Motor neuron (in vitro differentiated cells): ENCODE data around the gene SMIM43. TPM values are rescaled to one million over a fixed set of nuclear protein-coding genes. Genes with fewer than 3 reads are reported as not detected.
"Not testable (repeated sequence)": the region's sequence is repeated elsewhere in the genome, so short reads cannot be mapped to it uniquely, and the experiment has no call there.

Experiments
- ATAC-seq, 8 experiments: fragments of 200-7000 bp; cut with Tn5 transposase; replicated peaks in 6 of 8; 2 replicates each; pipeline ENCODE4 v1.8.0; 2021; ENCODE audit warnings: mild to moderate bottlenecking in 8 of 8, moderate library complexity in 8 of 8
- H3K27ac ChIP-seq, 2 donors: fragments of 250-450 bp; sonication (Bioruptor Pico); 2 replicates each; pipeline ENCODE4 v1.9.0; 2021; ENCODE audit warnings: antibody characterized with exemption in 2 of 2, mild to moderate bottlenecking in 2 of 2, moderate library complexity in 1 of 2
- H3K4me1 ChIP-seq, 2 donors: fragments of 250-450 bp; sonication (Bioruptor Pico); replicated peaks in 1 of 2; 2 replicates each; pipeline ENCODE4 v1.6.1; 2021; ENCODE audit warnings: antibody characterized with exemption in 2 of 2, mild to moderate bottlenecking in 2 of 2, moderate library complexity in 1 of 2
- H3K4me3 ChIP-seq, 5 donors: fragments of 250-450 bp; sonication (Bioruptor Pico); 2 replicates each; pipeline ENCODE4 v1.9.0; 2021; ENCODE audit warnings: antibody characterized with exemption in 5 of 5, mild to moderate bottlenecking in 5 of 5, moderate library complexity in 4 of 5
- WGBS, 10 experiments: fragments of 450-650 bp; shearing (Covaris generic); methylation state at CpG; one replicate each; pipeline ENCODE4 v1.0.0; 2022; 5-methylcytosine and 5-hydroxymethylcytosine counted together
- in situ Hi-C, 9 experiments: fragments of 400-800 bp; cut with MboI; loops; one replicate each; pipeline ENCODE4 v1.15.0; 2021; ENCODE audit warnings: low sequenced_read_pairs in 9 of 9, low pct_unique_long_range_greater_than_20kb in 2 of 9; ENCODE audit not compliant: unreplicated experiment in 9 of 9
- total RNA-seq, 8 experiments: library from RNA; unstranded; fragments of 300-600 nt; gene quantifications; 2 replicates each; pipeline versions ENCODE4 v1.2.3 to v1.2.4, GENCODE V29; 2022

The SMIM43 gene
- total RNA-seq, 8 experiments from 2014 or later, result 0.27 to 1.8 (median 0.84) TPM; not detected in 4

DNA sequence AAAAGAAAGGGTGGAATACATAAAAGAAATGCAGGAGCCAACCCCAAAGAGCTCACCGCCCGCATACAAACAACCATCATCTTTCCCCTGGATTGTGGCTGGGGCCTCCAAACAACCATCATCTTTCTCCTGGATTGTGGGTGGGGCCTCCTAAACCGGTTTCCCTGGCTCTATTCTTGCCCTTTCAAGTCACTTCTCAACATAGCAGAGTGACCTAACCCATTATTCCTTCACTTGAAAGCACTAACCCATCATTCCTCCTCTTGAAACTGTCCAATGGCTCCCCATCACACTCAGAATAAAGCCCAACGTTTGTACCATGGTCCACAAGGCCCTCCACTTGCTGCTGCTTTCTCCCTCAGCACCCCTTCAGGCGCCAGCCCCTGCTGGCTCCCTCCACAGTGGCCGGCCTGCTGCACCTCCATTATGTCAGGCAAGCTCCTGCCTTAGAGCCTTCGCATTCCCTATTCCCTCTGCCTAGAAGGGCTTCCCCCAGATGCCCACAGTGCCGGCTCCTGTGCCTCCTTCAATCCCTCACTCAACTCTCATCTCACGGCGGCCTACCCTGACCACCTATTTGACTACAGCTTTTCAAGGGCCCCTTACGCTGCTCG is 24.1 kb downstream of the SMIM43 start:
- in situ Hi-C loops, result loop anchor here in 1 of 9 experiments (25.0 kb wide), 1 partner anchor 279 kb away; no protein-coding TSS in a partner anchor
- no peak overlapping the region for H3K4me3 ChIP-seq
- H3K4me1 ChIP-seq, result no peaks in the 10 kb centered on the region
- no peak overlapping the region for H3K27ac ChIP-seq
- ATAC-seq, result no peak
- 72 to 100% (median 79%) methylated on average over 1 to 10 of the region's 12 CpGs for WGBS, 10 experiments

DNA sequence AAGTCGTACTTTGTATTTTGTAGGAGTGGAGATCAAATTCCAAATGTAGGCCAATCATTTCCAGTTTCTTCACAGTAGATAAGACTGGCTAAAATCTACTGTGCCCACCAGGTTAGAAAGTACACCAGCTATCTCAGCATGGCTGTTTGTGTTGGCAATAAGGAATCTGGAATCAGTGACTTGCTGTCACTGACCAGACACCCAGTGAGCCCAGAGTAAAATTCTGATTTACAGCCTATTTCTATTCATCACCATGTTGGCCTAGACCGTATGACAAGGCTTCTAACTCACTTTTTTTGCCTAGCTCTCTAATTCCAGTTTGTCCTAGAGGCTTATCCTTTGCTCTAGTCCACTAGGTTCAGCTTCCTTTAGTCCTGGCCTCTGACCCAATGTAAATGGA is 25.4 kb downstream of the SMIM43 start:
- no peak overlapping the region for H3K27ac ChIP-seq
- no peaks in the 10 kb centered on the region for H3K4me1 ChIP-seq
- WGBS, 10 experiments, result 0 to 100% (median 57%) methylated on average over 1 to 2 of the region's 2 CpGs
- ATAC-seq, result no peak
- in situ Hi-C loops, result loop anchor here in 1 of 9 experiments (25.0 kb wide), 1 partner anchor 277 kb away; no protein-coding TSS in a partner anchor
- H3K4me3 ChIP-seq, result no peak overlapping the region

- H3K4me3 ChIP-seq, result no peak overlapping the region
- in situ Hi-C loops, result loop anchor here in 1 of 9 experiments (25.0 kb wide), 1 partner anchor 277 kb away; no protein-coding TSS in a partner anchor
- no peak for ATAC-seq
- no peak overlapping the region for H3K27ac ChIP-seq
- WGBS, 10 experiments, result 6 to 100% (median 82%) methylated on average over 1 to 2 of the region's 2 CpGs; no CpG with 5 or more reads in 3 of the 10 experiments
- no peaks in the 10 kb centered on the region for H3K4me1 ChIP-seq
Observed at GRCh38 chr4:121738780-121739535, 26.0 kb downstream of the SMIM43 start.

- H3K4me1 ChIP-seq, result no peaks in the 10 kb centered on the region
- WGBS, 10 experiments, result 30 to 92% (median 70%) methylated on average over 2 to 10 of the region's 10 CpGs
- no peak overlapping the region for H3K4me3 ChIP-seq
- no peak overlapping the region for H3K27ac ChIP-seq
- peak in 2 of 8 experiments; percentile 48 to 60 for ATAC-seq
- in situ Hi-C loops, result loop anchor here in 1 of 9 experiments (25.0 kb wide), 1 partner anchor 276 kb away; no protein-coding TSS in a partner anchor
Observed at GRCh38 chr4:121737846-121738554, 27.0 kb downstream of the SMIM43 start.

GRCh38 chr4:121736735-121737351 is 28.1 kb downstream of the SMIM43 start:
- peak in 5 of 8 experiments; percentile 40 to 78 (median 76) for ATAC-seq
- H3K4me3 ChIP-seq, result no peak overlapping the region
- peaks cover 0 to 4% of the 10 kb centered on the region in 2 donors for H3K4me1 ChIP-seq
- in situ Hi-C loops, result loop anchor here in 1 of 9 experiments (25.0 kb wide), 1 partner anchor 275 kb away; no protein-coding TSS in a partner anchor
- WGBS, 10 experiments, result 0 to 93% (median 40%) methylated on average over 1 to 5 of the region's 5 CpGs; no CpG with 5 or more reads in 3 of the 10 experiments
- H3K27ac ChIP-seq, result no peak overlapping the region

DNA sequence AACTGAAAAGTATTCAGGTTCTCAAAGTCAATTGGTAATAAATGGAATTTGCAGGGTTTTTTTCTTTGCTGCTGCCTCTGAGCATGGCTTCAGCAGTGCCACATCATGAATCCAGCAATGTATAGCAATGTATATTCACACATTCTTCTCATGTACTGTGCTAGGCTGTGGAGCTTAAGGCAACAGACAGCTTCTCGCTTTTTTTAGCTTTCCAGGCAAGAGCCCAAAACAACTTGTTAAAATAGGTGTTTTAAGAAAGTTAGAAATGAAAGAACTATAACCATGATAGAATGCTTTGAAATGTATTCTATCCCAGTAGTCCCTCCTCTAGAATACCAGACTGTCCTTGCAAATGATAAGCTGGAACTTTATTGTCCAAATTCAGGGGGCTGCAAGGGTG is 30.4 kb downstream of the SMIM43 start:
- Histone ChIP-seq H3K4me1 (peaks cover 0 to 4% of the 10 kb centered on the region in 2 donors), H3K27ac (no peak overlapping the region), H3K4me3 (no peak overlapping the region)
- WGBS, 10 experiments, result 40 to 100% (median 87%) methylated on average over 1 of the region's 1 CpG; no CpG with 5 or more reads in 2 of the 10 experiments
- in situ Hi-C loops, result loop anchor here in 1 of 9 experiments (25.0 kb wide), 1 partner anchor 272 kb away; no protein-coding TSS in a partner anchor
- ATAC-seq, result no peak

GRCh38 chr4:121733942-121734341 is 31.0 kb downstream of the SMIM43 start:
- in situ Hi-C loops, result loop anchor here in 1 of 9 experiments (25.0 kb wide), 1 partner anchor 272 kb away; no protein-coding TSS in a partner anchor
- Histone ChIP-seq H3K4me3 (no peak overlapping the region), H3K27ac (no peak overlapping the region), H3K4me1 (peaks cover 0 to 4% of the 10 kb centered on the region in 2 donors)
- ATAC-seq, result no peak
- 83 to 100% (median 94%) methylated on average over 1 of the region's 1 CpG; no CpG with 5 or more reads in 4 of the 10 experiments for WGBS, 10 experiments

- in situ Hi-C loops, result loop anchor here in 1 of 9 experiments (25.0 kb wide), 1 partner anchor 267 kb away; no protein-coding TSS in a partner anchor
- not testable (repeated sequence) for ATAC-seq, H3K4me1 ChIP-seq, H3K4me3 ChIP-seq, H3K27ac ChIP-seq
- WGBS, 10 experiments, result 80 to 100% (median 100%) methylated on average over 1 to 2 of the region's 2 CpGs; no CpG with 5 or more reads in 6 of the 10 experiments
Observed at GRCh38 chr4:121729753-121730152, 35.2 kb downstream of the SMIM43 start.

- Histone ChIP-seq H3K4me3 (no peak overlapping the region), H3K27ac (no peak overlapping the region), H3K4me1 (peaks cover 0 to 4% of the 10 kb centered on the region in 2 donors)
- in situ Hi-C loops, result loop anchor here in 1 of 9 experiments (25.0 kb wide), 1 partner anchor 267 kb away; no protein-coding TSS in a partner anchor
- ATAC-seq, result peak in 2 of 8 experiments; percentile 92 to 95
- 0 to 100% (median 97%) methylated on average over 1 to 3 of the region's 3 CpGs; no CpG with 5 or more reads in 2 of the 10 experiments for WGBS, 10 experiments
Observed at GRCh38 chr4:121728798-121729226, 36.2 kb downstream of the SMIM43 start.

DNA sequence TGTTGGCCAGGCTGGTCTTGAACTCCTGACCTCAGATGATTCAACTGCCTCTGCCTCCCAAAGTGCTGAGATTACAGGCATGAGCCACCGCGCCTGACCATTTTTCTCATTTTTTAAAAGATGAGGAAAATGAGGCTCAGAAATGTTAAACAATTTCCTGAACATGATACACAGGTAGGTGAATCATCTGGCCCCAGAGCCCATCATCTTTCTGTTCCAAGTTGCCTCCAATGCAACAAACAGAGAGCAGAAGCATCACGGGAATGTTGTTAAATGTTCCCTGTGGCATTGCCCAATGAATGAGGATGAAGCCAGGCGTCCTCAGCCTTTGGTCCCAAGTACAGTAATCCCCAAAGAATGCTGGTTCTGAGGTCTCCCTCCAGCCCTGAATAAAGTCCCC is 36.9 kb downstream of the SMIM43 start:
- ATAC-seq, result no peak
- in situ Hi-C loops, result loop anchor here in 1 of 9 experiments (25.0 kb wide), 1 partner anchor 266 kb away; no protein-coding TSS in a partner anchor
- 0 to 94% (median 90%) methylated on average over 2 to 4 of the region's 4 CpGs; no CpG with 5 or more reads in 2 of the 10 experiments for WGBS, 10 experiments
- no peak overlapping the region for H3K27ac ChIP-seq
- H3K4me3 ChIP-seq, result no peak overlapping the region
- H3K4me1 ChIP-seq, result peaks cover 0 to 4% of the 10 kb centered on the region in 2 donors

DNA sequence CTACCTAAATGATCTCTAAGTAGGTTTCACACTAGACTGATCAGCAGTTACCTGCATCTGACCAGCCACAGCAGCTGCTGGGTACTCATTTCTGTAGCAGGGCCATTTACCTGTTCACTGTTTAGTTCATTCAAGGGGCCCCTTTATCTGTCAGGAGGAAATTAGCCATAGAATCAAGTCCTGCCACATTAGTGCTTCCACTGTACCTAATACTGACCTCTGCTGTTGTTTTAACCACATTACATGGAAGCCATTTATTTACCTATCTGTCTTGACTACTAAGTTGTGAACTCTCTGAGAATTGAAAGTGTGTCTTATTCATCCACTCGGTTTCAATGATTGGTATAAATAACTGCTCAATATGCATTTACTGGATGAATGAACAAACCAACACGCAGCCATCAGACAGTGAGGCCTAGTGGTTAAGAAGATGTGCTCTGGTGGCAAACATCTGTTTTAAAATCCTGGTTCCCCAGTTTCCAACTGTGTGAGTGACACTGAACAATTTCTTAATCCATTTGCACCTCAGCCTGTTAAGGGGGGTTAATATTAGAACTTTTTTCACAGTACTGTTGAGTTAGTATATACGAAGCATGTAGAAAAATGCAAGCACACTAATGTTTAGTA is 38.2 kb downstream of the SMIM43 start:
- no peak overlapping the region for H3K27ac ChIP-seq
- peak in 7 of 8 experiments; percentile 38 to 80 (median 61) for ATAC-seq
- H3K4me1 ChIP-seq, result no peaks in the 10 kb centered on the region
- H3K4me3 ChIP-seq, result no peak overlapping the region
- in situ Hi-C loops, result loop anchor here in 1 of 9 experiments (25.0 kb wide), 1 partner anchor 264 kb away; no protein-coding TSS in a partner anchor
- WGBS, 10 experiments, result 25 to 100% (median 50%) methylated on average over 1 to 3 of the region's 3 CpGs; no CpG with 5 or more reads in 3 of the 10 experiments
